Endothelial cell of umbilical vein (primary cell): ENCODE measurements around the gene PLEKHJ1. TPM values are rescaled to one million over a fixed set of nuclear protein-coding genes. Genes with fewer than 3 reads are reported as not detected.

Experiments used
- BruUV-seq: library from RNA; stranded (reverse); fragments of 400-500 nt; replicated peaks from 2 replicates; lab custom pipeline; 2021; lab: Mats Ljungman, UMichigan
- CTCF ChIA-PET: fragments of 300-600, 350-600 bp; sonication (Branson Sonifier 250); formaldehyde crosslinking; loops from one replicate; lab custom pipeline; 2021; ENCODE audit warnings: antibody characterized with exemption, inconsistent platforms; lab: Charles Lee
- POLR2A ChIA-PET: fragments of 300-600, 350-600 bp; sonication (Branson Sonifier 250); formaldehyde crosslinking; loops from one replicate; lab custom pipeline; 2021; ENCODE audit warnings: antibody characterized with exemption, inconsistent platforms; lab: Charles Lee
- DNase-seq: peaks from one replicate; pipeline ENCODE4 v3.0.0-alpha.2; 2011; ENCODE audit warnings: low read depth, low spot score
- FAIRE-seq: peaks from 2 replicates; lab custom pipeline; 2011; peaks lifted over from hg19 to GRCh38; lab: Jason Lieb, UNC
- H2AFZ ChIP-seq: 2 replicates; pipeline ENCODE4 v1.6.0; 2012; ENCODE audit warnings: low read depth, low read length, control low read depth, inconsistent platforms
- H3K27ac ChIP-seq: 2 replicates; pipeline ENCODE4 v1.5.1; 2011; ENCODE audit warnings: low read depth, mild to moderate bottlenecking, control low read depth, low read length, moderate library complexity; ENCODE audit not compliant: insufficient read depth
- H3K27me3 ChIP-seq, 2 experiments: 2 replicates each; pipeline versions ENCODE4 v1.6.0 to v1.6.1; 2011; ENCODE audit warnings: low read length in 2 of 2, mixed read lengths in 1 of 2; ENCODE audit not compliant: control insufficient read depth in 2 of 2, insufficient read depth in 2 of 2
- H3K36me3 ChIP-seq, 2 experiments: 2 replicates in 1 of 2; 3 replicates in 1 of 2; pipeline ENCODE4 v1.5.1; 2011; ENCODE audit warnings: low read length in 2 of 2, mild to moderate bottlenecking in 1 of 2, moderate library complexity in 1 of 2; ENCODE audit not compliant: control insufficient read depth in 2 of 2, insufficient read depth in 2 of 2; ENCODE audit errors: extremely low read depth in 1 of 2
- H3K4me1 ChIP-seq: 3 replicates; pipeline ENCODE4 v1.5.1; 2011; ENCODE audit warnings: mild to moderate bottlenecking, low read length; ENCODE audit not compliant: control insufficient read depth, insufficient read depth; ENCODE audit errors: extremely low read depth
- H3K4me2 ChIP-seq: 2 replicates; pipeline ENCODE4 v1.6.1; 2011; ENCODE audit warnings: low read length, control low read depth, mixed read lengths; ENCODE audit not compliant: insufficient read depth
- H3K4me3 ChIP-seq, 3 experiments: fragments of 200-600 bp in 1 of 3; sonication (generic), shearing (Covaris generic) in 1 of 3; replicated peaks in 1 of 3; 2 replicates each; pipeline ENCODE4 v1.5.1; 2011 to 2016; ENCODE audit warnings: control low read depth in 3 of 3, low read length in 3 of 3, mild to moderate bottlenecking in 2 of 3, inconsistent platforms in 1 of 3, low read depth in 1 of 3, moderate library complexity in 1 of 3; ENCODE audit not compliant: insufficient read depth in 1 of 3
- H3K79me2 ChIP-seq: 2 replicates; pipeline ENCODE4 v1.6.0; 2012; ENCODE audit warnings: low read length, inconsistent platforms; ENCODE audit not compliant: control insufficient read depth, insufficient read depth
- H3K9ac ChIP-seq: replicated peaks from 2 replicates; pipeline ENCODE3; 2011; ENCODE audit warnings: low read length, control low read depth; ENCODE audit not compliant: insufficient read depth; ENCODE audit errors: extremely low read depth
- H3K9me1 ChIP-seq: replicated peaks from 3 replicates; pipeline ENCODE4 v1.6.0; 2011; ENCODE audit warnings: mild to moderate bottlenecking, low read length; ENCODE audit not compliant: control insufficient read depth, insufficient read depth; ENCODE audit errors: extremely low read depth
- H3K9me3 ChIP-seq: replicated peaks from 2 replicates; pipeline ENCODE4 v1.5.1; 2012; ENCODE audit warnings: low read length, inconsistent platforms; ENCODE audit not compliant: control insufficient read depth, insufficient read depth
- H4K20me1 ChIP-seq: replicated peaks from 2 replicates; pipeline ENCODE3; 2011; ENCODE audit warnings: mild to moderate bottlenecking, low read length; ENCODE audit not compliant: control insufficient read depth, insufficient read depth; ENCODE audit errors: extremely low read depth
- CTCF ChIP-seq, 2 donors: IDR thresholded peaks; 1 replicate in 1 of 2; 2 replicates in 1 of 2; pipeline ENCODE4 v1.5.1; 2011; ENCODE audit warnings: low read length in 2 of 2, mild to moderate bottlenecking in 2 of 2, moderate library complexity in 2 of 2, control low read depth in 1 of 2, inconsistent platforms in 1 of 2, low read depth in 1 of 2; ENCODE audit not compliant: insufficient read depth in 1 of 2; ENCODE audit errors: extremely low read depth in 1 of 2
- EZH2 ChIP-seq: IDR thresholded peaks from 2 replicates; pipeline ENCODE4 v1.6.1; 2012; ENCODE audit warnings: borderline replicate concordance, low read depth, mild to moderate bottlenecking, moderate library complexity, low read length, inconsistent platforms; ENCODE audit not compliant: severe bottlenecking
- FOS ChIP-seq: IDR thresholded peaks from 2 replicates; pipeline ENCODE4 v1.6.1; 2011; ENCODE audit warnings: mild to moderate bottlenecking, low read length, moderate library complexity, borderline replicate concordance; ENCODE audit not compliant: insufficient read depth
- GATA2 ChIP-seq: IDR thresholded peaks from 2 replicates; pipeline ENCODE4 v1.7.0; 2011; ENCODE audit warnings: low read depth, mild to moderate bottlenecking, moderate library complexity, mixed read lengths, low read length; ENCODE audit not compliant: insufficient read length, insufficient read depth
- JUN ChIP-seq: IDR thresholded peaks from 2 replicates; pipeline ENCODE4 v1.6.1; 2011; ENCODE audit warnings: borderline replicate concordance, low read depth; ENCODE audit not compliant: insufficient read length, insufficient read depth
- MAX ChIP-seq: IDR thresholded peaks from 2 replicates; pipeline ENCODE4 v1.6.1; 2011; ENCODE audit not compliant: insufficient read depth, insufficient read length
- MYC ChIP-seq: IDR thresholded peaks from one replicate; pipeline ENCODE4 v1.6.1; 2011; ENCODE audit warnings: mild to moderate bottlenecking, low read depth, low read length
- POLR2A ChIP-seq: IDR thresholded peaks from 2 replicates; pipeline ENCODE4 v1.6.1; 2012; ENCODE audit warnings: low read depth, mild to moderate bottlenecking, control low read depth, low read length
- POLR2AphosphoS5 ChIP-seq: IDR thresholded peaks from 2 replicates; pipeline ENCODE4 v1.6.1; 2012; ENCODE audit warnings: low read depth, mild to moderate bottlenecking, control low read depth, low read length, moderate library complexity; ENCODE audit not compliant: insufficient read depth
- dilution Hi-C: fragments of 300-500 bp; cut with MboI; formaldehyde crosslinking; loops from one replicate; pipeline ENCODE4 v1.15.0; 2019; ENCODE audit warnings: low sequenced_read_pairs; ENCODE audit not compliant: extremely low pct_ligation_motif_present
- intact Hi-C: fragments of 100-400 bp; cut with micrococcal nuclease; formaldehyde crosslinking; loops from one replicate; pipeline ENCODE4 v1.10.0; 2022
- microRNA counts: library from miRNA; unstranded; fragments of <30 nt; microRNA quantifications from one replicate; lab custom pipeline; 2016
- microRNA-seq: library from miRNA; unstranded; fragments of <30 nt; microRNA quantifications from one replicate; pipeline ENCODE4 v1.2.0, GENCODE V29; 2021; ENCODE audit warnings: borderline number of aligned reads, borderline replicate concordance
- polyA plus RNA-seq, 4 experiments: library from polyadenylated mRNA; depleted of rRNA in 3 of 4; stranded (reverse) in 3 of 4; unstranded in 1 of 4; fragments of >200 nt; gene quantifications; 2 replicates each; pipeline versions ENCODE4 v1.2.1 to v1.2.3, GENCODE V29; 2011 to 2012; ENCODE audit warnings: missing spikeins in 1 of 4
- small RNA-seq: library from RNA; depleted of rRNA; stranded (forward); fragments of <200 nt; gene quantifications from one replicate; pipeline ENCODE3, GENCODE V24; 2012; ENCODE audit warnings: low replicate concordance, low read depth; ENCODE audit not compliant: insufficient read depth, insufficient read length
- total RNA-seq: library from RNA; stranded (reverse); gene quantifications from 2 replicates; pipeline ENCODE4 v1.2.3, GENCODE V29; 2021

PLEKHJ1 gene
- total and polyA plus RNA-seq, 2 donors (not counting 3 experiments of a cell fraction or from before 2014, with no cell fraction given) = 82.4 to 115 TPM

GRCh38 chr19:2184422-2184975 is 51.6 kb downstream of the PLEKHJ1 start:
- Histone ChIP-seq H3K79me2 (peaks cover 61% of the 10 kb centered on the region), H3K27ac (no peak overlapping the region), H3K4me2 (no peak overlapping the region), H3K4me1 (peaks cover 10% of the 10 kb centered on the region), H3K27me3 (no peaks in the 10 kb centered on the region), H3K9me1 (no peaks in the 10 kb centered on the region), H3K9ac (no peak overlapping the region), H4K20me1 (no peaks in the 10 kb centered on the region), H3K4me3 (no peak overlapping the region), H3K9me3 (no peaks in the 10 kb centered on the region), H2AFZ (no peak overlapping the region), H3K36me3 (peaks cover 2 to 30% of the 10 kb centered on the region in 2 experiments)
- no peak for TF ChIP-seq MYC
- TF ChIP-seq POLR2AphosphoS5 = no peak
- no peak for TF ChIP-seq JUN
- no peak for TF ChIP-seq FOS
- no peak for TF ChIP-seq POLR2A
- no peak for TF ChIP-seq GATA2
- no peak for TF ChIP-seq CTCF (IDR thresholded peaks at IDR 0.05; ENCODE audit: extremely low read depth in 1 of 2, insufficient read depth in 1 of 2, low read depth in 1 of 2, low read length in 2 of 2)
- no peak for TF ChIP-seq EZH2
- TF ChIP-seq MAX = no peak
- ChIA-PET POLR2A (no interaction called here), CTCF (interaction anchor here (1.2 kb wide), 1 partner anchor 15 kb away, joined by 5 read pairs; no protein-coding TSS in a partner anchor)
- FAIRE-seq (no peak), DNase-seq (no peak)
- no TSS peak for BruUV-seq
- dilution Hi-C loops (no loop called here), intact Hi-C loops (no loop called here)

MicroRNAs within 50 kb of the gene (microRNA counts, 767-probe panel; counts per million panel counts)
- 723 counts per million, percentile 96 among the panel's probes with 10 or more counts for microRNA hsa-miR-1227 (lab: Ali Mortazavi, UCI)

Small RNA genes within 50 kb of the gene (microRNA-seq; reads per million reads assigned to microRNA genes)
- gene MIR1227 (3.1 reads per million), gene MIR4321 (not detected)

Small RNA genes within 50 kb of the gene (small RNA-seq; reads per million reads assigned to genes)
- gene MIR1227 = not detected

Other genes starting within 250 kb of the PLEKHJ1 start
- gene BTBD2, start 220.6 kb downstream of the PLEKHJ1 start, total RNA-seq = 73.1 and 78.2 TPM in 2 replicates
- gene BTBD2, start 220.6 kb downstream of the PLEKHJ1 start, polyA plus RNA-seq = 59.2 and 76.1 TPM in 2 replicates
- 86.1 and 87.5 TPM in 2 replicates for gene MKNK2, start 185.1 kb downstream of the PLEKHJ1 start, total RNA-seq
- gene MKNK2, start 185.1 kb downstream of the PLEKHJ1 start, polyA plus RNA-seq = 65.1 and 96.2 TPM in 2 replicates
- gene MOB3A, start 140.0 kb downstream of the PLEKHJ1 start, total RNA-seq = 52.4 and 59.7 TPM in 2 replicates
- 46.5 and 50.7 TPM in 2 replicates for gene MOB3A, start 140.0 kb downstream of the PLEKHJ1 start, polyA plus RNA-seq
- gene IZUMO4, start 139.4 kb downstream of the PLEKHJ1 start, total RNA-seq = 1.1 and 2.0 TPM in 2 replicates
- 2.0 and 3.2 TPM in 2 replicates for gene IZUMO4, start 139.4 kb downstream of the PLEKHJ1 start, polyA plus RNA-seq
- 137 and 143 TPM in 2 replicates for gene AP3D1, start 84.8 kb downstream of the PLEKHJ1 start, total RNA-seq
- gene AP3D1, start 84.8 kb downstream of the PLEKHJ1 start, polyA plus RNA-seq = 123 and 130 TPM in 2 replicates
- gene DOT1L, start 72.4 kb downstream of the PLEKHJ1 start, total RNA-seq = 42.0 and 47.0 TPM in 2 replicates
- gene DOT1L, start 72.4 kb downstream of the PLEKHJ1 start, polyA plus RNA-seq = 7.6 and 7.7 TPM in 2 replicates
- gene SF3A2, start 495 bp upstream of the PLEKHJ1 start, total RNA-seq = 140 and 164 TPM in 2 replicates
- gene SF3A2, start 495 bp upstream of the PLEKHJ1 start, polyA plus RNA-seq = 19.1 and 21.5 TPM in 2 replicates
- gene AMH, start 13.0 kb upstream of the PLEKHJ1 start, total RNA-seq = 7.5 and 9.6 TPM in 2 replicates
- 3.3 and 4.3 TPM in 2 replicates for gene AMH, start 13.0 kb upstream of the PLEKHJ1 start, polyA plus RNA-seq
- gene JSRP1, start 20.1 kb upstream of the PLEKHJ1 start, total RNA-seq = not detected in 2 replicates
- gene JSRP1, start 20.1 kb upstream of the PLEKHJ1 start, polyA plus RNA-seq = not detected in 2 replicates
- gene PEAK3, start 45.8 kb upstream of the PLEKHJ1 start, total RNA-seq = not detected in 2 replicates
- 0.03 TPM in 1 of 2 replicates, not detected in the other for gene PEAK3, start 45.8 kb upstream of the PLEKHJ1 start, polyA plus RNA-seq
- not detected in 2 replicates for gene LINGO3, start 71.8 kb upstream of the PLEKHJ1 start, total RNA-seq
- not detected in 2 replicates for gene LINGO3, start 71.8 kb upstream of the PLEKHJ1 start, polyA plus RNA-seq
- gene LSM7, start 92.3 kb upstream of the PLEKHJ1 start, total RNA-seq = 124 and 131 TPM in 2 replicates
- gene LSM7, start 92.3 kb upstream of the PLEKHJ1 start, polyA plus RNA-seq = 673 and 777 TPM in 2 replicates
- 59.8 and 62.7 TPM in 2 replicates for gene SPPL2B, start 92.4 kb upstream of the PLEKHJ1 start, total RNA-seq
- gene SPPL2B, start 92.4 kb upstream of the PLEKHJ1 start, polyA plus RNA-seq = 60.7 and 72.8 TPM in 2 replicates
- gene TMPRSS9, start 123.9 kb upstream of the PLEKHJ1 start, total RNA-seq = not detected in 2 replicates
- not detected in 2 replicates for gene TMPRSS9, start 123.9 kb upstream of the PLEKHJ1 start, polyA plus RNA-seq
- gene TIMM13, start 191.3 kb upstream of the PLEKHJ1 start, total RNA-seq = 148 and 160 TPM in 2 replicates
- 154 and 217 TPM in 2 replicates for gene TIMM13, start 191.3 kb upstream of the PLEKHJ1 start, polyA plus RNA-seq
- 147 and 153 TPM in 2 replicates for gene LMNB2, start 220.6 kb upstream of the PLEKHJ1 start, total RNA-seq
- 176 and 203 TPM in 2 replicates for gene LMNB2, start 220.6 kb upstream of the PLEKHJ1 start, polyA plus RNA-seq
- 61.3 and 75.9 TPM in 2 replicates for gene GADD45B, start 239.8 kb upstream of the PLEKHJ1 start, total RNA-seq
- gene GADD45B, start 239.8 kb upstream of the PLEKHJ1 start, polyA plus RNA-seq = 249 and 267 TPM in 2 replicates